GM12875 (cell line): Measurements from ENCODE around the gene SLC27A3.

Source experiments
- H3K4me3 ChIP-seq: one replicate; pipeline ENCODE4 v1.5.1; 2011; ENCODE audit warnings: low read depth, low read length, control low read depth
- CTCF ChIP-seq: IDR thresholded peaks from 2 replicates; pipeline ENCODE4 v1.5.1; 2011; ENCODE audit warnings: low read depth, mild to moderate bottlenecking, control low read depth, inconsistent platforms, low read length, moderate library complexity, borderline replicate concordance; ENCODE audit not compliant: insufficient read depth

SLC27A3 gene

GRCh38 chr1:153816283-153816889, 41.2 kb downstream of the SLC27A3 start:
- H3K4me3 ChIP-seq: no peak overlapping the region
- no peak for TF ChIP-seq CTCF

- TF ChIP-seq CTCF: no peak
- H3K4me3 ChIP-seq: no peak overlapping the region
Observed at GRCh38 chr1:153818876-153819275, 43.7 kb downstream of the SLC27A3 start.

GRCh38 chr1:153827168-153827964, 52.2 kb downstream of the SLC27A3 start:
- TF ChIP-seq CTCF: no peak
- H3K4me3 ChIP-seq: no peak overlapping the region
